Suppressor macrophage treated with lipopolysaccharide for 1 hour (primary cell): ENCODE data around the gene BRWD1.

Experiments used
- DNase-seq, 3 donors: peaks; one replicate each; pipeline ENCODE4 v3.0.0-alpha.2; 2020 to 2022

BRWD1 gene

DNA sequence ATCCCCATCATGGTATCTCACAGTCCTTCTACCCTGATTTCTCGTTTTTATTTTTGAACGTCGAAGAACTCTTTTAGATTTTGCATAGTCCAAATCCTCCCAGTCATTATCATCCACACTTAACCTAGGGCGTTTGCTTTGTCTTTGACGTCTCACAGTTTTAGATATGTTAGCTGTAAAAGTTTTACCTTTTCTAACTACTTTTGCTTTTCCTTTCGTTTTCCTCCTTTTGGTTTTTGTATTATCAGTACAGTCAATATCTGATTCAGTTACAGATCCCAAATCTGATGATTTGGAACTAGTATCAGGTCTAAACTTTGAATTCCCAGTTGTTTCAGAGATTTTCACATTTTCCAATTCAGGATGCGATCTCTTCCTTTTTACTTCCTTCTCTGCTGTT, 117.1 kb downstream of the BRWD1 start:
- no peak for DNase-seq

DNA sequence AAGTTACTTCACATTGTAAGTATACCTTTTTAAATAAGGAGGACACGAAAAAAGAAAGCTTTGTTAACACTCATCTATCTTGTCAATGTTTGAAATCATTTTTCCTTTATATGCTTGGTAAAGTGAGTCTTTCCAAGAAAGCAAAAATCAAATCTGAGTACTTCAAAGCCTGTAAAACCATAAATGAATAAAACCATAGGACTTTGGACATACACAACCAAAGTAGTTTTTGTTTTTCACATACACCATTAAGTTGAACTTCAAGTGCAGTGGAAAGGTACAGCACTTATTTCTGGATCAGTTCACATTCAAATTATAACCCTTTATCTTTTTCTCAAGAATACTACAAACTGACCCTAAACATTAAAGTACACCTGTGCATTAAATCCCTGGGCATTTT, 120.1 kb downstream of the BRWD1 start:
- DNase-seq, result no peak

DNA sequence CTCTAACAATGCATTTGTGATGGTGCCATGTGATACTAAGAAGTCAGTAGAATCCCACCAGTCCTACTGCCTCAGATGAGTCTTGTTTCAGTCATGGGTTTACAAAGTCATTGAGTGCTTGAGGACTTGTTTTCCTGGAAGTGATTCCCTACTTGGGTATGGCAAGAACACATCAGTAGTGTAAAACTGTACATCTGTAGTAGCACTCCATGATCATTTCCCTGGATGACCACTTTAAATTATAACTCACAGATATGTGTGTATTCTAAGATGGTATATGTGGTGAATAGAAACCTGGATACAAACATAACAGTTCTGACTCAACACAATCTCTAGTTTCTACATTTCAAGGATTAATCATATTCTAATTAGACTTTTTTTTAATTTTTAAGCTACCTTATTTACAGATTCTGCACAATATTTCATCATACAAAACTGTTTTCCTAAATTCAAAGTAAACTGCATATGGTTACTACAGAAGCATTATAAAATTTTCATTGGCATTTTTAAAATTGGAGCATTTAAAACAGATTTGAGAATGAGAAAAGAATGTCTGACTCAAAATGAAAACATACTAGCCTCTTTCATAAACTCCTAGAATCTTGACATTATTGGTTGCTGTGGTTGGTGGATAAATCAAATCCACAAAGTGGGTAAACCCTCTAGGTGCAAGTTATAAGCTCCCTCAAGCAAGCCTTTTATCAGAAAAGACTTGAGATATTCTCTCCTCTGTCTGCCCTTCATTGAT, 123.4 kb downstream of the BRWD1 start:
- no peak for DNase-seq

GRCh38 chr21:39188521-39189139, 124.8 kb downstream of the BRWD1 start:
- DNase-seq, result no peak

GRCh38 chr21:39187141-39187540, 126.3 kb downstream of the BRWD1 start:
- no peak for DNase-seq

DNA sequence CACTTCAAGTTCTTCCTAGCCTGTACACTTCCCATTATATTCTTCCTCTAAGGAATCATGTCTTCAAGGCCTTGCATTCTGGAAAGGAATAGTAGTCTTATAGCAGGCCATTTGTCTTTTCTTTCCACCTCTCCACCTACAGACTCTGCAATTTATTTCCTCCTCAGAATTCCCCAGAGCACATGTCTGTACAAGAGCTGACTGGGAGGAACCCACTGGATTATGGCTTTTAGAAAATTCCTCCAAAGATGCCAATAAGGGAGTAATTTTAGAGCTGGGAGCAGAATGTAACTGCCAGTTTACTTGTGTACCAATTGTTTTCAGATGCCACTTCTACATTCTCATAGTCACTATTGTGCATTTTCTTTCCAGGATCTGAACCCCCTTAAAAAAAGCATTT, 126.8 kb downstream of the BRWD1 start:
- peak in 1 of 3 donors; percentile 23 for DNase-seq

- no peak for DNase-seq
Measured at GRCh38 chr21:39185157-39185556, 128.3 kb downstream of the BRWD1 start.

- DNase-seq, result no peak
Measured at GRCh38 chr21:39184050-39184980, 129.1 kb downstream of the BRWD1 start.

- DNase-seq, result peak; percentile 97 to 99 (median 99)
Measured at GRCh38 chr21:39183272-39184049, 130.0 kb downstream of the BRWD1 start, which contains the start of gene PSMG1. PSMG1 (minus strand) TSS chr21:39183451; CDS start chr21:39183385, 66 bp downstream.

DNA sequence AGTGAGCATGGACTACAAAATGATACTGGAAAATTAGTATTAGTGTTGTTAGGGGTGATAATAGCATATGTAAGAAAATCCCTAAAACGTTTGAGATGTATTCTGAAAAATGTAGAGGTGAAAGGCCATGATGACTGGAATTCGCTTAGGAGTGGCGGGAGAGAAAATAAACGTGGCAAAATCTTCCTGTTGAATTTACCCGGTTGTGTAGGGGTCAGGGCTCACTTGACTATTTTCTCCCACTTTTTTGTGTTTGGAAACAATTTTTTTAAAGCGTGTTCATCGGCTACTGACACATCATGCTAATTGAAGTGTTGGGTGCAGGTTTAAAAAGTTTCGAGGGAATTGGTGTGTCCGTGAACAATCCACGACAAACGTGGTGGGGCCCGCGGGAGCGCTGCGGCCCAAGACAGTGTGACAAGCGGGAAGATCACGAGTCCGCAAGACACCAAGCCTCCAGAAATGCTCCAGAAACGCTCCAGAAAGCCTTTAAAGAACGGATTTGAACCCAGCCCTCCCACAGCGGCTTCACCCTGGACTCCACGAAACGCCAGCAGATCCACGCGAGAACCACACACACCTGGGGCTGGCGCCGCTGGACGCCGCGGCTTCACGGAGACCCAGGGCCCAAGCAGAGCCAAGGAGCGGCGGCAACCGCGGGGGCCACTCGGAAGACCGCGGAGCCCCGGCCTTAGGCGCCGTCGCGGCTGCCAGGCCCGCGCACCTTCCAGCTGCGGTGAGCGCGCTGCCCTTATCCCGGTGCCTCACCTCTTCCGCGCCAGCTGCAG, 130.8 kb downstream of the BRWD1 start:
- DNase-seq, result peak; percentile 34 to 39 (median 35)

DNA sequence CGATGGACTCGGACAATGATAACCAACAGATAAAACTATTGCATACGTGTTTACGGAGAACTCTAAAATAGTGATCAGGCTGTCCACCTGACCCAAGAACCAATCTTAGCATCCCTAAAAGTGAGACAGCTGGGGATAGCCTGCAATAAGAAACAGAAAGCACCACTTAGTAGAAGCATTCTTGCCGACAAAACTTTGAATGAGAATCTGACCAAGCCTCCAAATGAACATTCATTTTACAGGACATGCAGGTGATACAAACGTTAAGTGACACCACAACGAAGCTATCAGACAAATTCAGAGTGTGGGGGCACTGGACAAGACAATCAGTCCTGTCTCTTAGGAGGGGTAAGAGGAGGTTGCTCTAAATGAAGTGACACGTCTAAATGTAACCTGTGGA, 131.4 kb downstream of the BRWD1 start:
- DNase-seq, result no peak

GRCh38 chr21:39181205-39181818, 132.1 kb downstream of the BRWD1 start:
- no peak for DNase-seq

DNA sequence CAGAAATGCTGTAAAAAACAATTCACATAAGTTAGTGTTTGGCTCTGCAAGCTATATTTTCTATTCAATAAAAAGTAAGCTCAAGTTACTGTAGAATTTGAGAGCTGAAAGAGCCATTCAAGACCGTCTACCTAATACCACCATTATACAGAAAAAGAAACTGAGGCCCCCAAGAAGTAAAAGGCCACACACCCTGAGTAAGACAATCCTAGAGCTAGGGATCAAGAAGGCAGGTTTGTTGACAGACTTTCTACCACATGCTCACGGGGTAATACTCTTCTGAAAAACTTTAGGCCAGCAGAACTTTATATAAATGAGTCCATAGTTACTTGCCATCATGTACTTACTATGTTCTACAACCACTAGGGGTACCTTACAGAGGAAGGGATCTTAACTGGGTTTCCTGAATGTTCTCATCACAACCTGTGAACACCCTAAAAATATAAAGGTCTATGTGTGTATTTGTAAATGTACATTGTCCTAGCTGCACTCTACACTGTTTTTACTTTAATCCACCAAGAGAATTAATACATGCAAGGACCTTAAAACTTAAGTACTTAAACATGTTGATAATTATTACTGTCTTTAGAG, 132.9 kb downstream of the BRWD1 start:
- DNase-seq, result no peak

- DNase-seq, result no peak
Measured at GRCh38 chr21:39178421-39178820, 135.0 kb downstream of the BRWD1 start.

- DNase-seq, result no peak
Measured at GRCh38 chr21:39176271-39176709, 137.1 kb downstream of the BRWD1 start.

GRCh38 chr21:39175665-39176064, 137.8 kb downstream of the BRWD1 start:
- DNase-seq, result no peak

DNA sequence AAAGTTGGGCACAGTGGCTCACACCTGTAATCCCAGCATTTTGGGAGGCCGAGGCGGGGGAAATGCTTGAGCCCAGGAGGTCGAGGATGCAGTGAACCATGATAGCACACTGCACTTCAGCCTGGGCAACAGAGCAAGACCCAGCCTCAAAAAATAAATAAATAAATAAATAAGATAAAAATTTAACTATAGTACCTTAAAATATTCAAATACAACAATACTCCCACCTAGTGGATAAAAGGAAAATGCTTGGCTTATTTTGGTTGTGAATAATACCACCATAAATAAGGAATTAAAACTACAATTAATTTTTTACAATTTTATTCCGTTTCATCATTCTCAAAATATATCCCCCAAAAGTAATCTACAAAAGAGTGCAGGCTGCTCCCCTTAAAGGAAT, 138.3 kb downstream of the BRWD1 start:
- DNase-seq, result peak; percentile 34 to 69 (median 64)

GRCh38 chr21:39173716-39174680, 139.4 kb downstream of the BRWD1 start:
- DNase-seq, result no peak

DNA sequence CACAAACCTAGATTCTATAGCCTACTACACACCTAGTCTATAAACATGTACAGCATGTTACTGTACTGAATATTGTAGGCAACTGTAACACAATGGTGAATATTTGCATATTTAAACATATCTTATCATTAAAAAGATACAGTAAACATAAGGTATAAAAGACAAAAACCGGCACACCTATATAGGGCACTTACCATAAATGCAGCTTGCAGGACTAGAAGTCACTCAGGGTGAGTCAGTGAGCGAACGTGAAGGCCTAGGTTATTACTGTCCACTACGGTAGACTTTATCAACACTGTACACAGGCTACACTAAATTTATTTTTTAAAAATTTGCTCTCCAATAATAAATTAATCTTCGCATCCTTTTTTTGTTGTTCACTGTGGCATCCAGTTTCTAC, 143.5 kb downstream of the BRWD1 start:
- DNase-seq, result no peak

GRCh38 chr21:39168800-39169199, 144.6 kb downstream of the BRWD1 start:
- DNase-seq, result no peak
